ENCODE results near the gene SLC4A3.
"Not testable (repeated sequence)": the region's sequence is repeated elsewhere in the genome, so short reads cannot be mapped to it uniquely, and the experiment has no call there.

Gene SLC4A3

DNA sequence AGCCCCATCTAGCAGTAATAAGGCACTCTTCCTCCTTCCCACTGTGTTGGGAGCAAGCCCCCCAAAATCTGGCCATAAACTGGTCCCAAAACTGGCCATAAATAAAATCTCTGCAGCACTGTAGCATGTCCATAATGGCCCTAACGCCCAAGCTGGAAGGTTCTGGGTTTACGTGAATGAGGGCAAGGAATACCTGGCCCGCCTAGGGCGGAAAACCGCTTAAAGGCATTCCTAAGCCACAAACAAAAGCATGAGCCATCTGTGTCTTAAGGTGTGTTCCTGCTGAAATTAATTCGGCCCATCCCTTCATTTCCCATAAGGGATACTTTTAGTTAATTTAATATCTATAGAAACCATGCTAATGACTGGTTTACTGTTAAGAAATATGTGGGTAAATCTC, 24.2 kb downstream of the SLC4A3 start:
- DNase-seq = not testable (repeated sequence)

DNA sequence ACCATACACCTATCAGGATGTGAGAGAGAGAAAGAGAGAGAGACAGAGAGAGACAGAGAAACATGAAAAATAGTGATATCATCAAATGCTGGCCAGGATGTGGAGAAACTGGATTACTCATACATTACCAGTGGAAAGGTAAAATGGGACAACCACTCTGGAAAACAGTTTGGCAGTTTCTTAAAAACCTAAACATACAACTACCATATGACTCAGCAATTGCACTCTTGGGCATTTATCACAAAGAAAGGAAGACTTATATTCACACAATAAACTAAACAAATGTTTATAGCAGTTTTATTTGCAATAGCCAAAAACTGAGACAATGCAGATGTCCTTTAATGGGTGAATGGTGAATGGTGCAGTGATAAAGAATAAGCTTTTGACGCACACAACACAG, 29.1 kb downstream of the SLC4A3 start:
- no peak for DNase-seq

GRCh38 chr2:219658196-219658846, 30.9 kb downstream of the SLC4A3 start:
- no peak for DNase-seq

DNA sequence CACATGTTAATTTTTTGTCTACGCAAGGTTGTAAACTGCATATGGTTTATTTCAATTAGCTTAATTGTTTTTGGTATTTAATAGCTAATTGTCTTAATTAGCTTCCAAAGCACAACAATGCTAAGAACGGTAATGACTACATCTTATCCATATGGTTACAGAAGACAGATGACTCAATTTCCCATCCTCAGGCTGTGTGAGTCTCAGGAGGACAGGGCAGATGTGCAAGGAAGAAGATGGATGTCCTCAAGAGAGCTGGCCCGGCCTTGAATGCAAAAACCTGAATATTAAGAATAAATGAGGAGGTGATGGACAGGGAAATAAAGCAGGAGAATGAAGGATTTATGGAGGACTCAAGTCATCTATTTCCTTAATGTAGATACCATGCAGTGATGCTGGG, 31.4 kb downstream of the SLC4A3 start:
- DNase-seq = no peak

GRCh38 chr2:219661197-219661954, 33.9 kb downstream of the SLC4A3 start:
- DNase-seq = no peak

GRCh38 chr2:219661955-219662395, 34.5 kb downstream of the SLC4A3 start:
- DNase-seq = no peak

DNA sequence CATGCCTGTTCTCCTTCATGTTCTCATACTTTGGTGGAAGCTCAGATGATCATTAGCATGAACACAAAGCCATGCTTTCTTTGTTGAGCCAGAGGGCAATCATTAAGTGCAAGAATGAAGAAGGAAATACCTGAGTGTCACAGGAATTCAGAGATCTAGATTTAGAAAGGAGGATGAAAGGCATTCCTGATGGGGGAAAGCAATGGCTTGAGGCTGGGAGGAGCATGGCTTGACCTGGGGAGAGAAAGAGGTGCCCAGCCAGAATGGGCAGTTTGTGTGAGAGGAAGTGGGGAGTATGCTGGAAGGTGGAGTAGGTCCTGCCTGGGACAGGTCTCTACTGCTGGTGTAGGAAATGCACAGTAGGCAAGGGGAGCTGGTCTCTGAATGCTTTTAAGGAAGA, 35.1 kb downstream of the SLC4A3 start:
- DNase-seq = no peak

DNA sequence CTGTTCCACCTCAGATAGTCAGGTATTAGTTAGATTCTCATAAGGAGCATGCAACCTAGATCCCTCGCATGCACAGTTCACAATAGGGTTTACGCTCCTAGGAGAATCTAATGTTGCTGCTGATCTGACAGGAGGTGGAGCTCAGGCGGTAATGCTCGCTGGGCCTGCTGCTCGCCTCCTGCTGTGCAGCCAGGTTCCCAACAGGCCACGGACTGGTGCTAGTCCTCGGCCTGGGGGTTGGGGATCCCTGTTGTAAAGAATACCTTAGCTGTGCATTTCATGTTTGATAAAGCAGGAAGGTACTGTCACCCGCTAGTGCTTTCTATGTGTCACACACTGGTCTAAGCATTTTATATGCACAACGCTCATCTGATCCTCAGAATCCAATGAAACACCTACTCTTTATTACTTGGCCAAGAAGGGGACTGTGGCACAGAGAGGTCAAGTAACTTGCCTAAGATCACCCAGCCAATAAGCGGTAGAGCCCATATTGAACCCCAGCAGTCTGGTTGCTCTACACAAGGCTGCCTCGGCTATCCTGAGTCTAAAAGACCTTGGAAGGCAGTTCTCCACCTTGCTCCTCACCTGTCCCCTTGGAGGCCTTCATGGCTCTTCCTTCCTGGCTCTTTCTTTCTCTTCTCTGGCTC, 35.8 kb downstream of the SLC4A3 start:
- DNase-seq = no peak

DNA sequence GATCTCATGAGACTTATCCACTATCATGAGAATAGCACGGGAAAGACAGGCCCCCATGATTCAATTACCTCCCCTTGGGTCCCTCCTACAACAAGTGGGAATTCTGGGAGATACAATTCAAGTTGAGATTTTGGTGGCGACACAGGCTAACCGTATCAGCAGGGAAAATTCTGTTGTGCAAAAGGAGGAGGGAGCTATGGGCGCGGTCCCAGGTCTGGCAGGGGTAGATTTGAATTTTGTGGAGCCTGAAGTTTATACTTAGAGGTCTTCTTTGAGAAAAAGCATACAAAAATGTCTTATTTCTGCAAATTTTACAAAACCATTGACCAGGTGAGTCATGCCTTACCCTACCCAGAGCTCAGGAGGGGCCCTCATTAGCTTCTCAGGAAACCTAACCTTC, 36.6 kb downstream of the SLC4A3 start:
- DNase-seq = no peak

GRCh38 chr2:219664944-219665343, 37.5 kb downstream of the SLC4A3 start:
- DNase-seq = no peak

GRCh38 chr2:219665926-219666325, 38.5 kb downstream of the SLC4A3 start:
- DNase-seq = no peak

- no peak for DNase-seq
These were observed 40.9 kb downstream of the SLC4A3 start for GRCh38 chr2:219668316-219668715.

GRCh38 chr2:219670386-219670785, 43.0 kb downstream of the SLC4A3 start:
- no peak for DNase-seq

- no peak for DNase-seq
These were observed 43.8 kb downstream of the SLC4A3 start for GRCh38 chr2:219671279-219671678.

DNA sequence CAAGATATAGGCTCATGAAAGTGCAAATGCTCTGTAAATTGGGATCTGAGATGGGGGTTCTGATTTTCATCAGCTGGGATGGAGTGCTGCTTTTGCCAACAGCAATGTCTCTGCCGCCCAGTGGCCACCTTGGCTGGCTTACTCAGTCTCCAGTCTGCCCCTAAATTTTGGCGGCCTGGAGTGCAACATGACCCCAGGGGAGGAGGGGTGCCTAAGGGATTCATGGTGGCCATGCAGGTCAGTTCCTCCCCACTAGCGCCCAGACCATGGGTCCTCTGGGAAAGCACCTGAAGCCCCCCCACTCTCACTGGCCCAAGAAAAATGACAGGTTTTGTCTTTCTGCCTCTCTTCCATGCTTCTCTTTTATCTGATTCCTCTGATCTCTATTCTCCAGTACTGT, 45.0 kb downstream of the SLC4A3 start:
- DNase-seq = no peak

DNA sequence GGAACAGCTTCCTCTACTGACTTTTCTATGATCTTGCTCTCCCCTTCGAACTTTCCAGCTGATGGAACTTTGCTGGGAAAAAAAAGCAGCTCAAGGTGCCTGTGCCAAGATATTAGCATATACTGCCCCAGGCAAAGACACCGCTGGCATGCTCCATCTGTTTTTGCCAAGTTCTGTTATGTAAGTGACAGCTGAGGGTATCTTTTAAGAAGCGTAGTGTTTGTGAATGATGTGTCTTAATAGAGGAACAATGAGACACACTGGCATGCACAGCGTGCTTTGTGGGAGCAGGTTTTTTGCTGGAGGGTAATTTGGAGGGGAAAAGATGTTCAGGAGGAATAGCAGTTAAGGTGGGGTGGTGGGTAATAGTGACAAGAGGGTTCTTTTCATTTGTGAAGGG, 47.8 kb downstream of the SLC4A3 start:
- no peak for DNase-seq

- DNase-seq = no peak
These were observed 49.2 kb downstream of the SLC4A3 start for GRCh38 chr2:219676586-219676985.

- DNase-seq = no peak
These were observed 51.6 kb downstream of the SLC4A3 start for GRCh38 chr2:219679041-219679440.

DNA sequence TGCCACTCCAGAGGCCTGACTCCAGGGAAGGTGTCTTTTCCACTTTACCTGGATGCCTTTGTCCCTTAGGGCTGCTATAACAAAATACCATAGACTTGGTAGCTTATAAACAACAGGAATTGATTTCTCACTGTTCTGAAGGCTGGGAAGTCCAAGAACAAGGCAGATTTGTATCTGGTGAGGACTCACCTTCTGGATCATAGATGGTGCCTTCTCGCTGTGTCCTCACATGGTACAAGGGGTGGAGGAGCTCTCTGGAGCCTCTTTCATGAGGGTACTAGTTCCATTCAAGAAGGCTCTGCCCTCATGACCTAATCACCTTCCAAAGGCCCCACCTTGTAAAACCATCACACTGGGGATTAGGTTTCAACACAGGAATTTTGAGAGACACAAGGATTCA, 52.1 kb downstream of the SLC4A3 start:
- no peak for DNase-seq

- DNase-seq = no peak
These were observed 53.7 kb downstream of the SLC4A3 start for GRCh38 chr2:219680958-219681693.

DNA sequence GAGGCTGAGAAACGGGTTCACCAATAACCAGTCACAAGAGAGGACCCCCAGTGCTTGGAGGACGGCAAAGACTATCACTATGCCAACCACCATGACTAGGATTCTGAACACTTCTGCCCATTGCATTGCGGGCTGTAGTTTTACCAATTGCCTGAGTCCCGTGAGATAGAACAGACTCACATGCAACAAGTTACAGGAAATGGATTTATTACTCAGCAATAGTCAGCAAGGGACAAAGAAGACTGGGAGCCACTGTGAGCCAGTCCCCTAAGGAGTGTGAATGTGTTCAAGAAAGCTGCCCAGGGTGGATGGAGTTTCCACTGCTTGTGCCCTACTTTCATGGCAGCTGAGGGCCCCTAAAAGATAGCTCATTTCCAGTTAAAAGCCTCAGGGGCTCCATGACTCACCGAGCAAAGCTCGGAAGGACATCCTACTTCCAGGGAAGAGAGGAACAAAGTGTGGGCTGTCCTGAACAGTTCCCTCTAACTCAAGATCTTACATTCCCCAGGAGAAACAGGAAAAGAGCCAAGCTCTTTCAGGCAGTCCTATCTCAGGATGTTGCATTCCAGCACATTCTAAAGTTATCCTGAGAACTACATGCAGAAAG, 54.4 kb downstream of the SLC4A3 start:
- no peak for DNase-seq

- DNase-seq = not testable (repeated sequence)
These were observed 56.0 kb downstream of the SLC4A3 start for GRCh38 chr2:219683474-219683873.

All from activated CD8-positive, alpha-beta memory T cell treated with anti-CD3 and anti-CD28 coated beads, Interleukin-2, amount 50 U/mL, for 48 hours (primary cell).